GM12878 (cell line): Measurements from ENCODE around the gene ANKRD33. TPM values are rescaled to one million over a fixed set of nuclear protein-coding genes. Genes with fewer than 3 reads are reported as not detected.

Source experiments
- PAX5 ChIP-seq: IDR thresholded peaks from 2 replicates; pipeline ENCODE4 v1.6.1; 2011; ENCODE audit warnings: low read depth, low read length, borderline replicate concordance
- PKNOX1 ChIP-seq: fragments of 450-650 bp; IDR thresholded peaks from 2 replicates; pipeline ENCODE4 v1.6.1; 2016; ENCODE audit warnings: mild to moderate bottlenecking
- POLR2AphosphoS5 ChIP-seq: IDR thresholded peaks from 2 replicates; pipeline ENCODE4 v1.6.1; 2011; ENCODE audit warnings: mild to moderate bottlenecking, low read length, inconsistent platforms
- TCF7 ChIP-seq: IDR thresholded peaks from 2 replicates; pipeline ENCODE4 v1.6.1; 2014; ENCODE audit warnings: antibody characterized with exemption, borderline replicate concordance
- ZBTB40 ChIP-seq: fragments of 450-650 bp; IDR thresholded peaks from 2 replicates; pipeline ENCODE4 v1.6.1; 2016; ENCODE audit warnings: mild to moderate bottlenecking, moderate library complexity, borderline replicate concordance
- polyA plus RNA-seq, 11 experiments: library from polyadenylated mRNA; depleted of rRNA in 4 of 11; unstranded in 6 of 11; stranded (reverse) in 5 of 11; fragments of >200 nt; fragmentation: Nextera tagmentation in 4 of 11; fragmentation: Illumina TruSeq in 1 of 11; extraction: Ambion mirVana in 4 of 11; extraction: Trizol in 1 of 11; gene quantifications; 1 replicate in 1 of 11; 2 replicates in 10 of 11; pipeline versions ENCODE4 v1.2.1 to v1.2.3, GENCODE V29; 2011 to 2016; ENCODE audit warnings: inconsistent platforms in 2 of 11, missing spikeins in 2 of 11, low read depth in 1 of 11
- total RNA-seq, 4 experiments: library from RNA; depleted of rRNA in 3 of 4; stranded (reverse); fragments of >200 nt in 3 of 4; fragmentation: Illumina TruSeq in 1 of 4; extraction: Trizol in 1 of 4; gene quantifications; 2 replicates each; pipeline versions ENCODE4 v1.2.1 to v1.2.3, GENCODE V29; 2013 to 2021

The ANKRD33 gene
- total and polyA plus RNA-seq, 10 of the 15 experiments (the other 5 are each of a cell fraction or from before 2014, with no cell fraction given) = not detected

GRCh38 chr12:51863933-51864832, 23.7 kb upstream of the ANKRD33 start (continued):
- TF ChIP-seq POLR2AphosphoS5 (no peak), PKNOX1 (no peak), ZBTB40 (no peak), PAX5 (no peak), TCF7 (no peak)
